Stimulated activated naive CD4-positive, alpha-beta T cell treated with Interleukin-2 at 50 U/mL for 16 hours (primary cell): ENCODE data around the gene MMADHC.
"Not testable (repeated sequence)": the region's sequence is repeated elsewhere in the genome, so short reads cannot be mapped to it uniquely, and the experiment has no call there.

Source experiments
- DNase-seq: peaks from one replicate; lab custom pipeline; 2025; lab: John Stamatoyannopoulos, UW

The MMADHC gene

GRCh38 chr2:149595056-149595963 lies 7.7 kb upstream of the MMADHC start:
- no peak for DNase-seq

- no peak for DNase-seq
Measured at GRCh38 chr2:149594411-149594810, 6.8 kb upstream of the MMADHC start.

GRCh38 chr2:149587950-149588487 lies 444 bp upstream of the MMADHC start:
- no peak for DNase-seq

- no peak for DNase-seq
Measured at GRCh38 chr2:149586898-149587219, 716 bp downstream of the MMADHC start.

GRCh38 chr2:149586063-149586462 lies 1.5 kb downstream of the MMADHC start:
- DNase-seq: no peak

GRCh38 chr2:149585166-149585885 lies 2.2 kb downstream of the MMADHC start:
- no peak for DNase-seq

- DNase-seq: no peak
Measured at GRCh38 chr2:149579972-149580882, 7.3 kb downstream of the MMADHC start.

GRCh38 chr2:149577269-149577668 lies 10.3 kb downstream of the MMADHC start:
- DNase-seq: no peak

GRCh38 chr2:149575752-149576151 lies 11.8 kb downstream of the MMADHC start:
- no peak for DNase-seq

- no peak for DNase-seq
Measured at GRCh38 chr2:149575277-149575676, 12.3 kb downstream of the MMADHC start.

GRCh38 chr2:149573760-149574159 lies 13.8 kb downstream of the MMADHC start:
- no peak for DNase-seq

- no peak for DNase-seq
Measured at GRCh38 chr2:149572102-149572953, 15.2 kb downstream of the MMADHC start.

GRCh38 chr2:149568138-149568537 lies 19.4 kb downstream of the MMADHC start:
- no peak for DNase-seq

- DNase-seq: no peak
Measured at GRCh38 chr2:149566652-149567051, 20.9 kb downstream of the MMADHC start.

GRCh38 chr2:149565625-149566024 lies 21.9 kb downstream of the MMADHC start:
- not testable (repeated sequence) for DNase-seq

GRCh38 chr2:149564983-149565382 lies 22.6 kb downstream of the MMADHC start:
- DNase-seq: no peak

- no peak for DNase-seq
Measured at GRCh38 chr2:149564097-149564496, 23.5 kb downstream of the MMADHC start.

- DNase-seq: no peak
Measured at GRCh38 chr2:149562324-149562723, 25.3 kb downstream of the MMADHC start.

GRCh38 chr2:149561309-149561926 lies 26.2 kb downstream of the MMADHC start:
- no peak for DNase-seq

- DNase-seq: no peak
Measured at GRCh38 chr2:149559341-149560068, 28.1 kb downstream of the MMADHC start.
